IMR-90 (cell line): Measurements from ENCODE around the gene ABCG4. TPM values are rescaled to one million over a fixed set of nuclear protein-coding genes. Genes with fewer than 3 reads are reported as not detected.

Experiments used
- ATAC-seq: fragments of 200-7000 bp; cut with Tn5 transposase; 2 replicates; pipeline ENCODE4 v1.9.1; 2020; ENCODE audit warnings: low read depth, mild to moderate bottlenecking, moderate library complexity
- BruUV-seq: library from RNA; stranded (reverse); fragments of 400-500 nt; replicated peaks from 2 replicates; lab custom pipeline; 2021; lab: Mats Ljungman, UMichigan
- CTCF ChIA-PET: fragments of 300-600 bp; formaldehyde crosslinking; extraction: SDS; loops from one replicate; lab custom pipeline; 2021; ENCODE audit warnings: antibody characterized with exemption; lab: Yijun Ruan, JAX
- POLR2A ChIA-PET: fragments of 300-600 bp; sonication (Branson Sonifier 250); formaldehyde crosslinking; loops from one replicate; lab custom pipeline; 2022; ENCODE audit warnings: antibody characterized with exemption; ENCODE audit not compliant: unreplicated experiment; lab: Charles Lee
- DNase-seq: peaks from one replicate; pipeline ENCODE4 v3.0.0; 2013
- H2AFZ ChIP-seq: replicated peaks from 2 replicates; pipeline ENCODE3; 2013; ENCODE audit warnings: low read length, mild to moderate bottlenecking; ENCODE audit not compliant: poor library complexity
- H2AK5ac ChIP-seq: 2 replicates; pipeline ENCODE4 v1.6.1; 2013; ENCODE audit warnings: low read depth, low read length, inconsistent platforms
- H2AK9ac ChIP-seq: replicated peaks from 2 replicates; pipeline ENCODE3; 2013; ENCODE audit warnings: mild to moderate bottlenecking, low read depth, low read length, moderate library complexity; ENCODE audit not compliant: poor library complexity
- H2BK120ac ChIP-seq: 2 replicates; pipeline ENCODE4 v1.6.1; 2013; ENCODE audit warnings: low read depth, low read length, inconsistent platforms
- H2BK15ac ChIP-seq: 3 replicates; pipeline ENCODE4 v1.6.1; 2013; ENCODE audit warnings: low read depth, low read length, inconsistent platforms
- H2BK20ac ChIP-seq: 2 replicates; pipeline ENCODE4 v1.6.1; 2013; ENCODE audit warnings: low read depth, mild to moderate bottlenecking, inconsistent platforms, low read length, moderate library complexity
- H2BK5ac ChIP-seq: 2 replicates; pipeline ENCODE4 v1.6.1; 2013; ENCODE audit warnings: mild to moderate bottlenecking, low read depth, low read length, inconsistent platforms; ENCODE audit not compliant: poor library complexity, severe bottlenecking
- H3K14ac ChIP-seq: replicated peaks from 2 replicates; pipeline ENCODE4 v1.6.1; 2013; ENCODE audit warnings: low read depth, low read length, inconsistent platforms
- H3K18ac ChIP-seq: 2 replicates; pipeline ENCODE4 v1.6.1; 2013; ENCODE audit warnings: low read depth, low read length, control low read depth
- H3K23ac ChIP-seq: 2 replicates; pipeline ENCODE4 v1.6.1; 2013; ENCODE audit warnings: low read depth, low read length, inconsistent platforms
- H3K27ac ChIP-seq: 2 replicates; pipeline ENCODE4 v1.5.1; 2013; ENCODE audit warnings: mild to moderate bottlenecking, control low read depth, low read length; ENCODE audit not compliant: insufficient read depth
- H3K27me3 ChIP-seq: 2 replicates; pipeline ENCODE4 v1.6.1; 2013; ENCODE audit warnings: low read length; ENCODE audit not compliant: control insufficient read depth, insufficient read depth
- H3K36me3 ChIP-seq: 2 replicates; pipeline ENCODE4 v1.6.1; 2013; ENCODE audit warnings: low read length, mixed read lengths; ENCODE audit not compliant: control insufficient read depth, insufficient read depth
- H3K4ac ChIP-seq: 2 replicates; pipeline ENCODE4 v1.6.1; 2013; ENCODE audit warnings: low read depth, low read length, inconsistent platforms
- H3K4me1 ChIP-seq: 2 replicates; pipeline ENCODE4 v1.6.1; 2013; ENCODE audit warnings: low read length, mixed read lengths; ENCODE audit not compliant: control insufficient read depth, insufficient read depth
- H3K4me2 ChIP-seq: 2 replicates; pipeline ENCODE4 v1.6.1; 2013; ENCODE audit warnings: low read depth, mild to moderate bottlenecking, control low read depth, low read length, moderate library complexity
- H3K4me3 ChIP-seq: 2 replicates; pipeline ENCODE4 v1.5.1; 2013; ENCODE audit warnings: low read depth, mild to moderate bottlenecking, control low read depth, low read length, moderate library complexity; ENCODE audit not compliant: insufficient read depth
- H3K56ac ChIP-seq: 2 replicates; pipeline ENCODE4 v1.6.1; 2013; ENCODE audit warnings: low read length, inconsistent platforms; ENCODE audit not compliant: insufficient read depth; ENCODE audit errors: extremely low read depth
- H3K79me1 ChIP-seq, 2 experiments: 2 replicates each; pipeline ENCODE4 v1.6.1; 2013; ENCODE audit warnings: low read length in 2 of 2, inconsistent platforms in 1 of 2, low read depth in 1 of 2
- H3K9ac ChIP-seq: 2 replicates; pipeline ENCODE4 v1.6.1; 2013; ENCODE audit warnings: low read depth, low read length, control low read depth
- H3K9me1 ChIP-seq: 2 replicates; pipeline ENCODE4 v1.6.1; 2013; ENCODE audit warnings: low read length, inconsistent platforms; ENCODE audit not compliant: insufficient read depth
- H3K9me3 ChIP-seq: 2 replicates; pipeline ENCODE4 v1.6.1; 2013; ENCODE audit warnings: low read length; ENCODE audit not compliant: control insufficient read depth, insufficient read depth
- H4K20me1 ChIP-seq: 2 replicates; pipeline ENCODE4 v1.6.1; 2013; ENCODE audit warnings: low read length, inconsistent platforms; ENCODE audit not compliant: insufficient read depth
- H4K5ac ChIP-seq: 2 replicates; pipeline ENCODE4 v1.6.1; 2013; ENCODE audit warnings: mild to moderate bottlenecking, low read depth, low read length, control low read depth
- H4K8ac ChIP-seq, 2 experiments: 2 replicates each; pipeline ENCODE4 v1.6.1; 2013; ENCODE audit warnings: low read depth in 2 of 2, low read length in 2 of 2, control low read depth in 1 of 2, inconsistent platforms in 1 of 2
- H4K91ac ChIP-seq: 2 replicates; pipeline ENCODE4 v1.6.1; 2013; ENCODE audit warnings: low read depth, low read length, inconsistent platforms; ENCODE audit not compliant: insufficient read depth
- BHLHE40 ChIP-seq: fragments of 150-350 bp; IDR thresholded peaks from 2 replicates; pipeline ENCODE4 v1.6.1; 2016; ENCODE audit warnings: mild to moderate bottlenecking, low read depth, low read length
- CTCF ChIP-seq: conservative IDR thresholded peaks from 2 replicates; pipeline ENCODE4 v1.5.1; 2012; ENCODE audit warnings: mild to moderate bottlenecking, low read depth, low read length, improper control_type of control experiment
- FOS ChIP-seq: fragments of 150-350 bp; IDR thresholded peaks from 2 replicates; pipeline ENCODE4 v1.6.1; 2016; ENCODE audit warnings: low read depth, low read length
- MAFK ChIP-seq: IDR thresholded peaks from 2 replicates; pipeline ENCODE4 v1.6.1; 2012; ENCODE audit warnings: low read depth, low read length, improper control_type of control experiment
- POLR2A ChIP-seq: IDR thresholded peaks from 2 replicates; pipeline ENCODE4 v1.6.1; 2012; ENCODE audit warnings: mild to moderate bottlenecking, low read depth, low read length
- RAD21 ChIP-seq: IDR thresholded peaks from 2 replicates; pipeline ENCODE4 v1.6.1; 2012; ENCODE audit warnings: low read length, improper control_type of control experiment
- RCOR1 ChIP-seq: IDR thresholded peaks from 2 replicates; pipeline ENCODE4 v1.6.1; 2012; ENCODE audit warnings: mild to moderate bottlenecking, low read length, improper control_type of control experiment; ENCODE audit not compliant: insufficient replicate concordance
- RFX5 ChIP-seq: IDR thresholded peaks from 2 replicates; pipeline ENCODE4 v1.8.0; 2012; ENCODE audit warnings: low read depth, mild to moderate bottlenecking, low read length, moderate library complexity
- SMC3 ChIP-seq: fragments of 150-350 bp; IDR thresholded peaks from 2 replicates; pipeline ENCODE4 v1.6.1; 2016; ENCODE audit warnings: low read depth, mild to moderate bottlenecking, antibody characterized with exemption, low read length, moderate library complexity
- USF2 ChIP-seq: fragments of 150-350 bp; IDR thresholded peaks from 2 replicates; pipeline ENCODE4 v1.6.1; 2017; ENCODE audit warnings: mild to moderate bottlenecking, antibody characterized with exemption, low read length, low read depth
- WGBS, 2 experiments: methylation state at CpG; one replicate each; pipeline versions ENCODE4 v1.1.5 to v1.1.7; 2013; ENCODE audit warnings: missing lambda C conversion rate in 2 of 2; ENCODE audit not compliant: insufficient read length in 1 of 2; ENCODE audit errors: extremely low coverage in 2 of 2; 5-methylcytosine and 5-hydroxymethylcytosine counted together
- dilution Hi-C: fragments of 300-500 bp; cut with HindIII; formaldehyde crosslinking; loops from one replicate; pipeline ENCODE4 v1.14.3; 2018; ENCODE audit warnings: low sequenced_read_pairs; ENCODE audit not compliant: unreplicated experiment
- in situ Hi-C: fragments of 300-500 bp; cut with MboI; formaldehyde crosslinking; loops from 3 replicates; pipeline ENCODE4 v1.14.3; 2019; ENCODE audit warnings: low sequenced_read_pairs, inconsistent platforms, mixed read lengths
- intact Hi-C: fragments of 100-400 bp; cut with micrococcal nuclease; formaldehyde crosslinking; loops from 2 replicates; pipeline ENCODE4 v1.10.0; 2022
- polyA plus RNA-seq, 3 experiments: library from polyadenylated mRNA; depleted of rRNA; stranded (reverse); fragments of >200 nt; gene quantifications; 2 replicates each; pipeline ENCODE4 v1.2.3, GENCODE V29; 2012; ENCODE audit warnings: low replicate concordance in 1 of 3
- total RNA-seq: library from RNA; depleted of rRNA; stranded (reverse); fragments of >200 nt; gene quantifications from 2 replicates; pipeline ENCODE4 v1.2.3, GENCODE V29; 2012

The ABCG4 gene
- total and polyA plus RNA-seq, 2 of the 4 experiments (the other 2 are of a cell fraction), result under 0.01 to 0.26 TPM

- TF ChIP-seq BHLHE40, result no peak
- no peak for TF ChIP-seq CTCF
- no peak for TF ChIP-seq FOS
- no peak for TF ChIP-seq MAFK
- no peak for TF ChIP-seq USF2
- TF ChIP-seq POLR2A, result no peak
- TF ChIP-seq RAD21, result no peak
- no peak for TF ChIP-seq SMC3
- TF ChIP-seq RCOR1, result no peak
- no peak for TF ChIP-seq RFX5
- intact Hi-C loops, result no loop called here
- no TSS peak for BruUV-seq
- Histone ChIP-seq H3K18ac (no peak overlapping the region), H3K14ac (no peak overlapping the region), H3K79me1 (no peaks in the 10 kb centered on the region), H3K27me3 (peaks cover 6% of the 10 kb centered on the region), H3K9ac (no peak overlapping the region), H3K4ac (no peak overlapping the region), H3K4me1 (no peaks in the 10 kb centered on the region), H3K4me3 (no peak overlapping the region), H3K23ac (no peak overlapping the region), H3K9me3 (no peaks in the 10 kb centered on the region), H4K20me1 (no peaks in the 10 kb centered on the region), H3K4me2 (no peak overlapping the region), H4K91ac (no peak overlapping the region), H3K36me3 (no peaks in the 10 kb centered on the region), H2AK9ac (no peak overlapping the region), H2BK15ac (no peak overlapping the region), H2BK120ac (no peak overlapping the region), H2BK20ac (no peak overlapping the region), H3K56ac (no peak overlapping the region), H3K27ac (no peak overlapping the region), H2BK5ac (no peak overlapping the region), H3K9me1 (no peaks in the 10 kb centered on the region; the same call in 1 of the 2 replicates), H4K8ac (no peak overlapping the region), H4K5ac (no peak overlapping the region), H2AFZ (no peak overlapping the region), H2AK5ac (no peak overlapping the region)
- POLR2A ChIA-PET, result no interaction called here
- 50% methylated on average over 1 of the region's 7 CpGs; no CpG with 5 or more reads in 1 of the 2 experiments for WGBS, 2 experiments
- CTCF ChIA-PET, result interaction anchor here (0.7 kb wide), 1 partner anchor 176 kb away, joined by 5 read pairs; no protein-coding TSS in a partner anchor
- DNase-seq, result no peak
- dilution Hi-C loops, result no loop called here
- in situ Hi-C loops, result loop anchor here (5.0 kb wide), 1 partner anchor 93 kb away; the partner anchor contains the start of gene DPAGT1
- no peak for ATAC-seq
These were observed 46.1 kb downstream of the ABCG4 start for GRCh38 chr11:119194811-119195440.
